HG03135 (cell line): ENCODE results near the gene TENT4A.
A peak's percentile ranks its signal among the peaks of the same experiment; 100 is the strongest.
"Not testable (repeated sequence)": the region's sequence is repeated elsewhere in the genome, so short reads cannot be mapped to it uniquely, and the experiment has no call there.

Experiments used
- ATAC-seq: cut with Tn5 transposase; IDR thresholded peaks from one replicate; pipeline ENCODE4 v1.9.1; 2021; ENCODE audit warnings: mild to moderate bottlenecking, moderate library complexity; ENCODE audit not compliant: unreplicated experiment

The TENT4A gene

GRCh38 chr5:6767481-6768063 lies 54.3 kb downstream of the TENT4A start:
- no peak for ATAC-seq

GRCh38 chr5:6768590-6769230 lies 55.5 kb downstream of the TENT4A start:
- ATAC-seq = no peak

GRCh38 chr5:6770826-6771607 lies 57.8 kb downstream of the TENT4A start:
- no peak for ATAC-seq

GRCh38 chr5:6772886-6773285 lies 59.7 kb downstream of the TENT4A start:
- no peak for ATAC-seq

GRCh38 chr5:6773342-6774035 lies 60.3 kb downstream of the TENT4A start:
- no peak for ATAC-seq

- ATAC-seq = not testable (repeated sequence)
Observed at GRCh38 chr5:6774207-6774606, 61.0 kb downstream of the TENT4A start.

GRCh38 chr5:6774721-6775204 lies 61.5 kb downstream of the TENT4A start:
- no peak for ATAC-seq

- no peak for ATAC-seq
Observed at GRCh38 chr5:6775571-6775970, 62.3 kb downstream of the TENT4A start.

GRCh38 chr5:6780802-6781391 lies 67.7 kb downstream of the TENT4A start:
- peak; percentile 76 for ATAC-seq

- ATAC-seq = no peak
Observed at GRCh38 chr5:6781716-6782115, 68.5 kb downstream of the TENT4A start.

- no peak for ATAC-seq
Observed at GRCh38 chr5:6783787-6784186, 70.6 kb downstream of the TENT4A start.

GRCh38 chr5:6784481-6784880 lies 71.2 kb downstream of the TENT4A start:
- no peak for ATAC-seq

- no peak for ATAC-seq
Observed at GRCh38 chr5:6785161-6785860, 72.1 kb downstream of the TENT4A start.

- ATAC-seq = no peak
Observed at GRCh38 chr5:6785861-6786180, 72.6 kb downstream of the TENT4A start.

GRCh38 chr5:6786786-6787495 lies 73.7 kb downstream of the TENT4A start:
- ATAC-seq = no peak

GRCh38 chr5:6787941-6788340 lies 74.7 kb downstream of the TENT4A start:
- ATAC-seq = no peak

GRCh38 chr5:6788439-6788838 lies 75.2 kb downstream of the TENT4A start:
- ATAC-seq = no peak

GRCh38 chr5:6788956-6789649 lies 75.9 kb downstream of the TENT4A start:
- no peak for ATAC-seq

GRCh38 chr5:6790346-6790865 lies 77.2 kb downstream of the TENT4A start:
- no peak for ATAC-seq
